Astrocyte of the cerebellum (primary cell): ENCODE measurements around the gene CLVS2.

Source experiments
- DNase-seq: peaks from one replicate; pipeline ENCODE4 v3.0.0-alpha.2; 2011; ENCODE audit warnings: low read depth
- H3K4me3 ChIP-seq: 2 replicates; pipeline ENCODE4 v1.5.1; 2011; ENCODE audit warnings: mild to moderate bottlenecking, low read depth, low read length, moderate library complexity
- in situ Hi-C: cut with HindIII; loops from 2 replicates; pipeline ENCODE4 v1.10.0; 2017; ENCODE audit warnings: low sequenced_read_pairs
- TF ChIP-seq, protein P1 (sequence below): IDR thresholded peaks from 2 replicates; pipeline ENCODE4 v1.5.1; 2012; ENCODE audit warnings: low read length, low read depth, moderate library complexity, mild to moderate bottlenecking; ENCODE audit errors: missing control alignments

The CLVS2 gene

DNA sequence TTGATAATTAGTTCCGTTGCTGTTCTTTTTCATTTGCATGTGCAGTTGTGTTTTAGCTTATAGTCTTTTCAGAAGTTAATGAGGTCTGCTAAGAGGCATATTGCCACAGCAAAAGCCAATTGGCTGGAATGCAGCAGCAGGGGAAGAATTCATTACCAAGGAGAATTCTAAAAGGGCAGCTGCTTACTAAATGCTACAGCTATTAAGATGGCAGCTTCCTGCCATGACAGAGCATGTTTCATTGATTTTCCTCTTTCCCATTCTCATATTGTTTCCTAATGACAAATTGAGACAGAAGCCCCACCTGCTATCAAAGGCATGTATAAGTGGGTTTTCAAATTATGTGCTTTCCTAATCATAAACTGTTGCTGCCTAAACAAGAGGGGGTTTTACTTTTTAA lies 66.6 kb downstream of the CLVS2 start:
- in situ Hi-C loops = no loop called here
- H3K4me3 ChIP-seq = no peak overlapping the region
- no peak for DNase-seq
- TF ChIP-seq, protein P1, sequence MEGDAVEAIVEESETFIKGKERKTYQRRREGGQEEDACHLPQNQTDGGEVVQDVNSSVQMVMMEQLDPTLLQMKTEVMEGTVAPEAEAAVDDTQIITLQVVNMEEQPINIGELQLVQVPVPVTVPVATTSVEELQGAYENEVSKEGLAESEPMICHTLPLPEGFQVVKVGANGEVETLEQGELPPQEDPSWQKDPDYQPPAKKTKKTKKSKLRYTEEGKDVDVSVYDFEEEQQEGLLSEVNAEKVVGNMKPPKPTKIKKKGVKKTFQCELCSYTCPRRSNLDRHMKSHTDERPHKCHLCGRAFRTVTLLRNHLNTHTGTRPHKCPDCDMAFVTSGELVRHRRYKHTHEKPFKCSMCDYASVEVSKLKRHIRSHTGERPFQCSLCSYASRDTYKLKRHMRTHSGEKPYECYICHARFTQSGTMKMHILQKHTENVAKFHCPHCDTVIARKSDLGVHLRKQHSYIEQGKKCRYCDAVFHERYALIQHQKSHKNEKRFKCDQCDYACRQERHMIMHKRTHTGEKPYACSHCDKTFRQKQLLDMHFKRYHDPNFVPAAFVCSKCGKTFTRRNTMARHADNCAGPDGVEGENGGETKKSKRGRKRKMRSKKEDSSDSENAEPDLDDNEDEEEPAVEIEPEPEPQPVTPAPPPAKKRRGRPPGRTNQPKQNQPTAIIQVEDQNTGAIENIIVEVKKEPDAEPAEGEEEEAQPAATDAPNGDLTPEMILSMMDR = no peak

DNA sequence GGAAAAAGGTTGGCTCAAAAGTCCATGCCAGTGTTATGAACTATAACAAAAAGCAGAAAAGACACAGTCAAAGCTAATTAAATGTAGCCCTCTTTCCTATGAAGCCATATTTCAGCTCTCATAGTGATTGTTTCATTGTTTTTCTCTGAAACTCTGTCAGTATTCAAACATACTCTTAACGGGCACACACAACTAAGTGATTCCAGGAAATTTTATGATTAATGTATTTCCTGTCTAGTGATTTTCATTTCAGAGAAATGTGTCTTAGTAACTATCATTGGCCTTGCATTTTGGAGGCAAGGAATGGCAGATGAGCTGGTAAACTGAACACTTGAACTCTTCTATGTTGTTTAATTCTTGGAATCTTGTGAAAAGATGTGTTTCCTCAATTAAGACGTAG lies 68.0 kb downstream of the CLVS2 start:
- H3K4me3 ChIP-seq = no peak overlapping the region
- DNase-seq = no peak
- in situ Hi-C loops = no loop called here
- TF ChIP-seq, protein P1 = no peak

DNA sequence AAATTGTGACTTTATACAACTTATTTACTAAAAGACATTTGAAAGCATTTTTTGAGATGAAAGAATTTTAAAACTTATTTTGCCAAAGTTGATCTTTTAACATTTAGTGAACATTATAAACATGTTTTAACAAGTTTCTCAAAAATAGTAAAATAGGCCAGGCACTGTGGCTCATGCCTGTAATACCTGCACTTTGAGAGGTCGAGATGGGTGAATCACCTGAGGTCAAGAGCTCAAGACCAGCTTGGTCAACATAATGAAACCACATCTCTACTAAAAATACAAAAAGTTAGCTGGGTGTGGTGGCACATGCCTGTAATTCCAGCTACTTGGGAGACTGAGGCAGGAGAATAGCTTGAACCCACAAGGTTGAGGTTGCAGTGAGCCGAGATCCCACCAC lies 78.6 kb downstream of the CLVS2 start:
- DNase-seq = no peak
- TF ChIP-seq, protein P1 = no peak
- no peak overlapping the region for H3K4me3 ChIP-seq
- in situ Hi-C loops = no loop called here

DNA sequence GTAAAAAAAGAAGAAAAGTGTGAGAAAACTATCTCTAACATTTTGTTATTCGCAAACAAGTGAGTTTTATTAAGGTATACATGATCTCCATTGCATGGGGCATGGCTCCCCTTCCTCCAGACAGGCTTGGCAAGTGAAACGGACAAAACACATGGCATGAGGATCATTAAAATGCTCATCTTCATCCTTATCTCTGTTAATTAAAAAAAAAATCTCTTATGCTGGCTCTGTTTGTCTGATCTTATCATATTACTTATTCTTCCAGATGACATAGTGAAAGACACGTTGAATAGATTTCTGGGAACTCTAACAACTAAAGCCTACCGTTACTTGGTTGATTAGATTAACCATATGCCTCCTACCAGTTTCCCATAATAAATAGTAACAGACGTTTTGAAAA lies 89.4 kb downstream of the CLVS2 start:
- in situ Hi-C loops = no loop called here
- TF ChIP-seq, protein P1 = no peak
- DNase-seq = no peak
- H3K4me3 ChIP-seq = no peak overlapping the region

- TF ChIP-seq, protein P1 = no peak
- no peak overlapping the region for H3K4me3 ChIP-seq
- in situ Hi-C loops = no loop called here
- DNase-seq = no peak
Measured at GRCh38 chr6:123089226-123089625, 93.2 kb downstream of the CLVS2 start.

DNA sequence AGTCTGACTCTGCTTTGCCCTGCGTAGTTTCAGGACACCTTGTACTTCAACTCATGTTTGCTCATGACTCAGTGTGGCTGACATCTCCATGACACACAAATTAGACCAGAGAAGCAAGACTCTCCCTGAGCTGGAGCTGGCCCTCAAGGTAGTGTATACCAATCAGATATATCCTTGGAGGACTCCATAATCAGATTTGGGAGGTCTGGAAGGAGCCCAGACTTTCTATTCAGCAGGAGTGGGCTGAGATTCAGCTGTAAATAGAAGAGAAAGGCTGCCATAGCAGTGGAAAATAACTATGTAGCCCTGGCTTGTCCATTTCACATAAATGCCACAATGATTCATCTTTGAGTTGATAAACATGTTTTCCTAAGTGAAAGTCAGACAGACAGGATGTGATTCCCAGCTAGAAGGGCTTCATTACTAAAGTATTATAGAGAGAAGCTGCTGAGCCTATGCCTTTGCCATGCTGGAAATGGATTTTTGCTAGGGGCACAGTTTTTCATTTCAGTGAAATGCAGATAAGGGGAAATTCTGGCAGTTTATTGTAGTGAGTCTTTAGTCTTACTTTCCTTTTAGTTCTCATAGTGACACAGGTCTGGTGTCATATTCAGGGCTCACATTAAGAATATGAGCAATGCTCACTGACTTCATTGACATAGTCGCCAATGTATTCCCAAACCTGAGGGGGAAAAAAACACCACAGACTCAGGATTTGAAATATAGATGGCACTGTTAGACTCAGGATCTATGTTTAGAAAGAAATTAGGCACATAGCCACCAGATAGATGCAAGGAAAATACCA lies 95.3 kb downstream of the CLVS2 start:
- H3K4me3 ChIP-seq = no peak overlapping the region

More for the DNA sequence above, 95.3 kb downstream of the CLVS2 start:
- peak; percentile 9 for DNase-seq
- in situ Hi-C loops = no loop called here
- TF ChIP-seq, protein P1 = no peak
